Glutamatergic neuron (in vitro differentiated cells): ENCODE data around the gene TRIM33. TPM values are rescaled to one million over a fixed set of nuclear protein-coding genes. Genes with fewer than 3 reads are reported as not detected.
A peak's percentile ranks its signal among the peaks of the same experiment; 100 is the strongest.
"Not testable (repeated sequence)": the region's sequence is repeated elsewhere in the genome, so short reads cannot be mapped to it uniquely, and the experiment has no call there.

Source experiments
- DNase-seq: peaks from one replicate; pipeline ENCODE4 v3.0.0; 2022
- H3K27ac Mint-ChIP-seq: one replicate; pipeline ENCODE4 v1.8.0; 2020; ENCODE audit warnings: mild to moderate bottlenecking, mixed read lengths, inconsistent platforms; ENCODE audit not compliant: unreplicated experiment
- H3K27me3 Mint-ChIP-seq: one replicate; pipeline ENCODE4 v1.8.0; 2020; ENCODE audit warnings: mild to moderate bottlenecking, moderate library complexity, mixed read lengths, inconsistent platforms; ENCODE audit not compliant: unreplicated experiment
- H3K36me3 Mint-ChIP-seq: one replicate; pipeline ENCODE4 v1.8.0; 2020; ENCODE audit warnings: mild to moderate bottlenecking, mixed read lengths, inconsistent platforms; ENCODE audit not compliant: unreplicated experiment
- H3K4me1 Mint-ChIP-seq: one replicate; pipeline ENCODE4 v1.8.0; 2020; ENCODE audit warnings: mild to moderate bottlenecking, low read depth, mixed read lengths, inconsistent platforms; ENCODE audit not compliant: unreplicated experiment
- H3K4me3 Mint-ChIP-seq: one replicate; pipeline ENCODE4 v1.8.0; 2020; ENCODE audit warnings: mild to moderate bottlenecking, mixed read lengths, inconsistent platforms; ENCODE audit not compliant: unreplicated experiment
- H3K9me3 Mint-ChIP-seq: one replicate; pipeline ENCODE4 v1.8.0; 2020; ENCODE audit warnings: mild to moderate bottlenecking, moderate library complexity, mixed read lengths, inconsistent platforms; ENCODE audit not compliant: unreplicated experiment
- total RNA-seq: library from RNA; stranded (reverse); fragmentation: NEBNext Ultra II Directional; extraction: Animal tissue kit (Norgen Biotek cat#: 25700); gene quantifications from one replicate; pipeline ENCODE4 v1.2.1, GENCODE V29; 2021; ENCODE audit not compliant: unreplicated experiment
- TF ChIP-seq, protein P1 (sequence below): fragments of 200-600 bp; sonication (generic); IDR thresholded peaks from one replicate; pipeline ENCODE4 v1.5.0; 2021; ENCODE audit not compliant: partially characterized antibody, unreplicated experiment

Gene TRIM33
- total RNA-seq, 1 donor from 2014 or later, result 69.3 TPM

DNA sequence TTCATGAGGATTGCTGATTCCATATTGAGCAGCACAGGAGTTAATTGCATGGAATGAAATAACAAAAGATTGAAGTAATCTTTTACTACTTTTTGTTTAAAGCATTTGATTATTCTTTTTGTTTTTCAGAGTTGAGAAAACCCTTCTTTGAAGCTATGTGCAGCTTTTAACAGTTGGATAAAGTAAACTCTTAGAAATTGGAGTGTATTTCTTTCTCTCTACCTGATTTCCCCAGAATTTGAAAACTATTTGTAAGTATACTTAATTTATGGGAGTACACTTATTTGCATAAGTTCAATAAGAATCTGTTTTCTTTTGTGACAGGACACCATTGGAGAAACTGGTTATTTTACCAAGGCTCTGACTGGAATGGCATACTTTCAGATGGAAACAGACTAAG, 133.6 kb downstream of the TRIM33 start:
- no peak overlapping the region for H3K27ac Mint-ChIP-seq
- peaks cover 9% of the 10 kb centered on the region for H3K9me3 Mint-ChIP-seq
- H3K36me3 Mint-ChIP-seq, result peaks cover 46% of the 10 kb centered on the region
- TF ChIP-seq, protein P1, sequence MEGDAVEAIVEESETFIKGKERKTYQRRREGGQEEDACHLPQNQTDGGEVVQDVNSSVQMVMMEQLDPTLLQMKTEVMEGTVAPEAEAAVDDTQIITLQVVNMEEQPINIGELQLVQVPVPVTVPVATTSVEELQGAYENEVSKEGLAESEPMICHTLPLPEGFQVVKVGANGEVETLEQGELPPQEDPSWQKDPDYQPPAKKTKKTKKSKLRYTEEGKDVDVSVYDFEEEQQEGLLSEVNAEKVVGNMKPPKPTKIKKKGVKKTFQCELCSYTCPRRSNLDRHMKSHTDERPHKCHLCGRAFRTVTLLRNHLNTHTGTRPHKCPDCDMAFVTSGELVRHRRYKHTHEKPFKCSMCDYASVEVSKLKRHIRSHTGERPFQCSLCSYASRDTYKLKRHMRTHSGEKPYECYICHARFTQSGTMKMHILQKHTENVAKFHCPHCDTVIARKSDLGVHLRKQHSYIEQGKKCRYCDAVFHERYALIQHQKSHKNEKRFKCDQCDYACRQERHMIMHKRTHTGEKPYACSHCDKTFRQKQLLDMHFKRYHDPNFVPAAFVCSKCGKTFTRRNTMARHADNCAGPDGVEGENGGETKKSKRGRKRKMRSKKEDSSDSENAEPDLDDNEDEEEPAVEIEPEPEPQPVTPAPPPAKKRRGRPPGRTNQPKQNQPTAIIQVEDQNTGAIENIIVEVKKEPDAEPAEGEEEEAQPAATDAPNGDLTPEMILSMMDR, result no peak
- no peaks in the 10 kb centered on the region for H3K4me1 Mint-ChIP-seq
- no peak for DNase-seq
- no peaks in the 10 kb centered on the region for H3K27me3 Mint-ChIP-seq
- no peak overlapping the region for H3K4me3 Mint-ChIP-seq

DNA sequence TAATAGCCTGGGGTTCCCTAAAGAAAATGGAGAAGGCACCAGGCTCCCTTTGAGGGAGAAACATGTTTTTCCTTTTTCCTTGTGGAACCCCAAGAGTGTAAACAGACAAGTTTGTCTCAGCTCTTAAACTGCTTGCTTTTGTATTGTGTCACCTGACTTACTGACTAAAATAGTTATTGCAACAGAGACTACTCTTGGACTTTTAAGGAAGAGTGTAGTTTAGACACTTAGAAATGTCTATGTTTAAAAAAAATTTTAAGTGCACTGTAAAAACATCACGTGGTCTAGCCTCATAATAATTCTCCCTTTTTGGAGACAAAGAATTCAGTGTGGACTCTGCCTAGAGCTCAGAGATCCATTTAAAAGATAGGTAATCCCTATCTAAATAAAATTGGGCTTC, 141.1 kb downstream of the TRIM33 start:
- peaks cover 6% of the 10 kb centered on the region for H3K36me3 Mint-ChIP-seq
- peaks cover 2% of the 10 kb centered on the region for H3K4me1 Mint-ChIP-seq
- TF ChIP-seq, protein P1, result no peak
- H3K27ac Mint-ChIP-seq, result no peak overlapping the region
- peaks cover 9% of the 10 kb centered on the region for H3K9me3 Mint-ChIP-seq
- H3K27me3 Mint-ChIP-seq, result no peaks in the 10 kb centered on the region
- DNase-seq, result no peak
- no peak overlapping the region for H3K4me3 Mint-ChIP-seq

DNA sequence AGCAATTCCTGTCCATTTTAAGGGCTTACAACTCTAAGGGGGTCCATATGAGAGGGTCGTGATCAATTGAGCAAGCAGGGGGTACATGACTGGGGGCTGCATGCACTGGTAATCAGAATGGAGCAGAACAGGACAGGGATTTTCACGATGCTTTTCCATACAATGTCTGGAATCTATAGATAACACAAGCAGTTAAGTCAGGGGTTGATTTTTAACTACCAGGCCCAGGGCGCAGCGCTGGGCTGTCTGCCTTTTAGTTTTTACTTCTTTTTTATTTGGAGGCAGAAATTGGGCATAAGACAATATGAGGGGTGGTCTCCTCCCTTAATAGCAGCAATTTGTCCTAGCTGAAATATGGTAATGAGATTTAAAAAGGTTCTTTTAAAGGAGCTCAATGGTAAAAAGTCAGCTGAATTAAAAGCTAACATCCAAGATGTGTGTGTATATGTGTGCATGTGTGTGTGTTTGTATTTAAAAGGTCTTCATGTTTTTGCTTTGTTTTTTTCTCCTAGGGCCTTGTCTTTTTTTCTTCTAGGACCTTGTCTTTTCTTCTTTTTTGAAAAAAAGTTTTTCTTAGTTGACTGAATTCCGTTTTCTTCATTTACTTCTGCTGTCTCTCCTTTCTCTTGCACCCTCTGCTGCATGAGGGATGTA, 141.6 kb downstream of the TRIM33 start:
- not testable (repeated sequence) for H3K4me3 Mint-ChIP-seq, DNase-seq, H3K27me3 Mint-ChIP-seq

DNA sequence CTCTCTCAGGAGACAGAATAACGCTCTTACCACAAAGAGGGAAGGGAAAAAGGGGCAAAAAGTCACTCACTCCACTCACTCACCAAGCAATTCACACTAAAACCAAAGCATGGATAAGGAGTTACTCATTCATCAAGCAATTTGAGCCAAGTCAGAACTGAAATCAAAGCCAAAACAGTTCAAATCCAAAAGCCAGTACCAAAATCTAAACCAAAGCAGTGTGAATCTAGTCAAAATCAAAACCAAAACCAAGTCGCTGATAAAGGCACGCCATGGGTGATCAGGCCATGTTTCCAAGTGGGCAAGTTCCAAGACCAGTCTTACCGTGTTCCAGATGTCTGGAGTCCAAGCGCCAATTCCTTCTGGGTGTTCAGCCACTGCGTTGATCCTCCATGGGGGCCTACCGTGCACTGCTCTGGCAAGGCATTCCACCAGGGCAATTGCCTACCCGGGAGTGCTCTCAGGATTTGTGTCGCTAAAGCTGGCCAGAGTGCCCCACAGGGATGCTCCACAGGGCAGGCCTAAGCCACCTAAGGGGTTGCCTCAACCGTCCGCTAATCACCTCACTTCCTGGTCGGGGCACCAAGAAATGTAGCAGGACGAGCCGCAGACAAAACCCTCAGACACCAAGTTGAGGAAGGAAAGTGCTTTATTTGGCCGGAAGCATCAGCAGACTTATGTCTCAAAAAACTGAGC, 142.3 kb downstream of the TRIM33 start:
- DNase-seq, result no peak
- no peak overlapping the region for H3K4me3 Mint-ChIP-seq
- TF ChIP-seq, protein P1, result no peak
- H3K36me3 Mint-ChIP-seq, result peaks cover 2% of the 10 kb centered on the region
- peaks cover 2% of the 10 kb centered on the region for H3K4me1 Mint-ChIP-seq
- H3K27me3 Mint-ChIP-seq, result no peaks in the 10 kb centered on the region
- H3K9me3 Mint-ChIP-seq, result peaks cover 7% of the 10 kb centered on the region
- H3K27ac Mint-ChIP-seq, result peak overlapping the region; percentile 43

More for the DNA sequence above, 141.6 kb downstream of the TRIM33 start:
- not testable (repeated sequence) for H3K27ac Mint-ChIP-seq, H3K4me1 Mint-ChIP-seq, H3K36me3 Mint-ChIP-seq, H3K9me3 Mint-ChIP-seq

DNA sequence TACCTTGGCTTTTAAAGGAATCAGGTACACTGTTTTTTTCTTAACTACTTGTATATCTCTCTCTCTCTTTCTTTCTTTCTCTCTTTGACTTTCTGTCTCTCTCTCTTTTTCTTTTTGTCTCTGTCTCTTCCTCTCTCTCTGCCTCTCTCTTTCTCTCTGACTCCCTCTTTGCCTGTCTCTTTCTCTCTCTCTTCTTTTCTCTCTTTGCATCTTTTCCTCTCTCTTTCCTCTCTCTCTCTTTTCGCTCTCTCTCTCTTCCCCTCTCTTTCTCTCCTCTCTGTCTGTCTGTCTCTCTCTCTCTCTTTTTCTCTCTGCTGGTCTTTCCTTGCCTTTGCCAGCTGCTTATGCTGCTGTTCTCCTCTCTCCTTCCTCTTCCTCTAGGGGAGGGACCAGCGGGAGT, 143.2 kb downstream of the TRIM33 start:
- no peaks in the 10 kb centered on the region for H3K27me3 Mint-ChIP-seq
- peaks cover 5% of the 10 kb centered on the region for H3K9me3 Mint-ChIP-seq
- no peak overlapping the region for H3K27ac Mint-ChIP-seq
- DNase-seq, result no peak
- no peak overlapping the region for H3K4me3 Mint-ChIP-seq
- TF ChIP-seq, protein P1, result no peak
- H3K4me1 Mint-ChIP-seq, result peaks cover 2% of the 10 kb centered on the region
- H3K36me3 Mint-ChIP-seq, result peaks cover 11% of the 10 kb centered on the region

DNA sequence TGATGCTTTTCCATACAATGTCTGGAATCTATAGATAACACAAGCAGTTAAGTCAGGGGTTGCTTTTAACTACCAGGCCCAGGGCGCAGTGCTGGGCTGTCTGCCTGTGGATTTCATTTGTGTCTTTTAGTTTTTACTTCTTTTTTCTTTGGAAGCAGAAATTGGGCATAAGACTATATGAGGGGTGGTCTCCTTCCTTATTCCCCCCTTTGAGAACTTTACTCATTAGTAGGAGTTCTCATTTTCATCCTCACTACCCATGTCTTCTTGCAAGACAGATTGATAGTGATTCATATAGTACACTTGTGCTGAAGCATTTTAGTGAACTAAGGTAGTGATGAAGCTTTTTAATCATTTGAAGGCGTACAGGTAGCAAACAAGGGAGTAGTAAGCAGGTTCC, 147.8 kb downstream of the TRIM33 start:
- not testable (repeated sequence) for H3K9me3 Mint-ChIP-seq, H3K27me3 Mint-ChIP-seq, H3K4me1 Mint-ChIP-seq, DNase-seq, H3K4me3 Mint-ChIP-seq, H3K27ac Mint-ChIP-seq
- peaks cover 13% of the 10 kb centered on the region for H3K36me3 Mint-ChIP-seq
